Stimulated activated naive B cell treated with anti-CD40 and anti-IgM and Interleukin-4, amounts not matched to agents 10 μg/mL and 1 μg/mL and 100 μg/mL, for 72 hours (primary cell): ENCODE results near the gene FCRLA.

Experiments used
- ATAC-seq, 2 donors: fragments of 150-1000 bp; cut with Tn5 transposase; replicated peaks; 2 replicates each; pipeline ENCODE4 v1.10.0; 2021; ENCODE audit warnings: moderate library complexity in 1 of 2
- DNase-seq: peaks from one replicate; pipeline ENCODE4 v3.0.0; 2021
- H3K27ac Mint-ChIP-seq: one replicate; pipeline ENCODE4 v1.8.0; 2022; ENCODE audit warnings: mild to moderate bottlenecking, mixed read lengths
- H3K27me3 Mint-ChIP-seq, 2 donors: one replicate each; pipeline ENCODE4 v1.8.0; 2022; ENCODE audit warnings: mixed read lengths in 2 of 2
- H3K36me3 Mint-ChIP-seq, 2 donors: one replicate each; pipeline ENCODE4 v1.8.0; 2022; ENCODE audit warnings: mixed read lengths in 2 of 2, mild to moderate bottlenecking in 1 of 2
- H3K4me1 Mint-ChIP-seq, 2 donors: one replicate each; pipeline ENCODE4 v1.8.0; 2022; ENCODE audit warnings: mixed read lengths in 2 of 2, mild to moderate bottlenecking in 1 of 2
- H3K4me3 Mint-ChIP-seq, 2 donors: one replicate each; pipeline ENCODE4 v1.8.0; 2022; ENCODE audit warnings: mild to moderate bottlenecking in 2 of 2, mixed read lengths in 2 of 2, moderate library complexity in 1 of 2
- H3K9me3 Mint-ChIP-seq, 2 donors: one replicate each; pipeline ENCODE4 v1.8.0; 2022; ENCODE audit warnings: mixed read lengths in 2 of 2, mild to moderate bottlenecking in 1 of 2

The FCRLA gene

GRCh38 chr1:161731981-161732718 is 25.1 kb downstream of the FCRLA start:
- H3K4me3 Mint-ChIP-seq: no peak overlapping the region
- ATAC-seq: no peak
- no peak overlapping the region for H3K27ac Mint-ChIP-seq
- DNase-seq: no peak
- H3K36me3 Mint-ChIP-seq: no peaks in the 10 kb centered on the region
- H3K27me3 Mint-ChIP-seq: no peaks in the 10 kb centered on the region
- H3K9me3 Mint-ChIP-seq: no peaks in the 10 kb centered on the region
- H3K4me1 Mint-ChIP-seq: peaks cover 29 to 48% of the 10 kb centered on the region in 2 donors

- Mint-ChIP-seq H3K9me3 (no peaks in the 10 kb centered on the region), H3K4me3 (no peak overlapping the region), H3K4me1 (peaks cover 24 to 38% of the 10 kb centered on the region in 2 donors), H3K27ac (no peak overlapping the region), H3K27me3 (no peaks in the 10 kb centered on the region), H3K36me3 (no peaks in the 10 kb centered on the region)
- no peak for DNase-seq
- ATAC-seq: no peak
Measured at GRCh38 chr1:161733526-161733925, 26.5 kb downstream of the FCRLA start.

DNA sequence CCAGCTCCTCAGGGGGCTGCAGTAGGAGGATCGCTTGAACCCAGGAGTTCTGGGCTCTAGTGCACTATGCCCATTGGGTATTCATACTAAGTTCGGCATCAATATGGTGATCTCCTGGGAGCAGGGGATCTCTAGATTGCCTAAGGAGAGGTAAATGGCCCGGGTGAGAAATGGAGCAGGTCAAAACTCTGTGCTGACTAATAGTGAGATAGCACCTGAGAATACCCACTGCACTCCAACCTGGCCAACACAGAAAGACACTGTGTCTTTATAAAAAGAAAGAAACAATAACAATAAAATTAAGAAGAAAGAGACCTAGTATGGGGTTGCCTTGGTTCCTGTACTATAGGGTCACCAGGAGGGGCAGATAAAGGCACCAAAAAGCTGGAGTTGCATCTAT is 28.8 kb downstream of the FCRLA start:
- DNase-seq: no peak
- H3K4me3 Mint-ChIP-seq: no peak overlapping the region
- no peak overlapping the region for H3K27ac Mint-ChIP-seq
- H3K9me3 Mint-ChIP-seq: no peaks in the 10 kb centered on the region
- no peaks in the 10 kb centered on the region for H3K27me3 Mint-ChIP-seq
- ATAC-seq: no peak
- peaks cover 29 to 42% of the 10 kb centered on the region in 2 donors for H3K4me1 Mint-ChIP-seq
- H3K36me3 Mint-ChIP-seq: no peaks in the 10 kb centered on the region

GRCh38 chr1:161736335-161736969 is 29.4 kb downstream of the FCRLA start:
- H3K36me3 Mint-ChIP-seq: no peaks in the 10 kb centered on the region
- no peaks in the 10 kb centered on the region for H3K27me3 Mint-ChIP-seq
- DNase-seq (no peak), ATAC-seq (no peak)
- H3K4me3 Mint-ChIP-seq: no peak overlapping the region
- H3K4me1 Mint-ChIP-seq: peaks cover 34 to 48% of the 10 kb centered on the region in 2 donors
- no peaks in the 10 kb centered on the region for H3K9me3 Mint-ChIP-seq
- H3K27ac Mint-ChIP-seq: no peak overlapping the region

DNA sequence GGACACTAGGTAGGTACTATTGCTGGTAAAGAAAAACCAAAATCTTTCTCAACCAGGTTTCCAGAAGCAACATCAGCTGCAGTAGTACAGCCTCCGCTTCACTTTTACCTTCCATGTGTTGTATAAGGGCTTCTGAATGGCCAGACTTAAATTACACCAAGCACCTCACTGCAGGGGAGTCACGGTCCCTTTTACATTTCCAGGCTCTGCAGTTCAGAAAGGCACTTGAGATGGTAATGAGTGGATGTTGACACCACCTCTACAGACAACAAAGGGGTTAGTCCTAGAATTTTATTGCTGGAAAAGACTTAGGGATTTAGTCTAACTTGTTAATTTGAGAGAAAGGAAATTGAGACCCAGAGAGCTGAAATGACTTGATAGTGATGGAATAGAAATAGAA is 30.6 kb downstream of the FCRLA start:
- H3K4me1 Mint-ChIP-seq: peaks cover 35 to 51% of the 10 kb centered on the region in 2 donors
- H3K4me3 Mint-ChIP-seq: no peak overlapping the region
- no peaks in the 10 kb centered on the region for H3K36me3 Mint-ChIP-seq
- ATAC-seq (no peak), DNase-seq (no peak)
- no peaks in the 10 kb centered on the region for H3K27me3 Mint-ChIP-seq
- H3K27ac Mint-ChIP-seq: no peak overlapping the region
- H3K9me3 Mint-ChIP-seq: no peaks in the 10 kb centered on the region

GRCh38 chr1:161738627-161739287 is 31.7 kb downstream of the FCRLA start:
- no peaks in the 10 kb centered on the region for H3K36me3 Mint-ChIP-seq
- peak; percentile 64 for DNase-seq
- peak; percentile 68 to 73 for ATAC-seq
- no peaks in the 10 kb centered on the region for H3K9me3 Mint-ChIP-seq
- no peaks in the 10 kb centered on the region for H3K27me3 Mint-ChIP-seq
- peak overlapping the region; percentile 79 for H3K27ac Mint-ChIP-seq
- peak overlapping the region in 1 of 2 donors; percentile 65 for H3K4me3 Mint-ChIP-seq
- peaks cover 36 to 56% of the 10 kb centered on the region in 2 donors for H3K4me1 Mint-ChIP-seq

DNA sequence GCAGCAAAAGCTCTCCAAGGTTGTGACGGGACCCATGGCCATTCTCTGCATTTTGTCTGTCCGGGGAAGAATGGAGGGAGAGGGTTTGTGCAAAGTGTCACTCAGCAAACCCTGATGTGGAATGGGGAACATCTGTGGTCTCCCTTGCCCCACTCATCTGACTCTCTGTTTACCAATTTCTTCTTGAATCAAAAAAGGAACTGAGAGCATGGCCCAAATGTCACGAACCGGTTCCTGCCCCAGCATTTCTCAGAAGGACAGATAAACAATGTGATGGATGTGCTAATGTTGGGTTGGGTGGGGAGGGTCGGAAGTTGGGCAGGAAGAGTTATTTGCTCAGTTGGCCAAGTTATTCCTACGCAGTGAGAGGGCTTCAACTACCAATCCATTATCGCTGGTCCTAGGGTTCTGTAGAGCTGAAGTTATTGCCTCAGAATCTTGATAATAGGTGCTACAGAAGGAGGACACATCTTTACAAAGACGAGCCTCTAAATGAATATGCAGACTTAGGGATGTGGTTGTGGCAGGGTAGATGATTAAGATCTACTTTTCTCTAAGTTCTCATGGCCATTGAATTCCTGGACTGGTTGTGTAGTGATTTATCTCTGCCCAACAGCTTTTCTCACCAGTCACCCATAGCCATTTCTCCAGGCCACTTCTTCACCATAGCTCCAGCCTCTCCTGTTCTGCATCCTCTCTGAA is 33.0 kb downstream of the FCRLA start:
- peak; percentile 68 to 76 for ATAC-seq
- Mint-ChIP-seq H3K4me3 (peak overlapping the region in 1 of 2 donors; percentile 65), H3K27ac (peak overlapping the region; percentile 85)

GRCh38 chr1:161740921-161741320 is 33.9 kb downstream of the FCRLA start:
- H3K36me3 Mint-ChIP-seq: no peaks in the 10 kb centered on the region
- DNase-seq (no peak), ATAC-seq (peak in 1 of 2 donors; percentile 25)
- H3K4me1 Mint-ChIP-seq: peaks cover 41 to 67% of the 10 kb centered on the region in 2 donors
- no peak overlapping the region for H3K27ac Mint-ChIP-seq
- H3K9me3 Mint-ChIP-seq: no peaks in the 10 kb centered on the region
- peak overlapping the region in 1 of 2 donors; percentile 40 for H3K4me3 Mint-ChIP-seq
- H3K27me3 Mint-ChIP-seq: peaks cover 9 to 10% of the 10 kb centered on the region in 2 donors

More for the DNA sequence above, 33.0 kb downstream of the FCRLA start:
- no peaks in the 10 kb centered on the region for H3K9me3 Mint-ChIP-seq
- H3K4me1 Mint-ChIP-seq: peaks cover 42 to 68% of the 10 kb centered on the region in 2 donors
- peak; percentile 62 for DNase-seq
- H3K27me3 Mint-ChIP-seq: peaks cover 3% of the 10 kb centered on the region in 2 donors
- no peaks in the 10 kb centered on the region for H3K36me3 Mint-ChIP-seq

DNA sequence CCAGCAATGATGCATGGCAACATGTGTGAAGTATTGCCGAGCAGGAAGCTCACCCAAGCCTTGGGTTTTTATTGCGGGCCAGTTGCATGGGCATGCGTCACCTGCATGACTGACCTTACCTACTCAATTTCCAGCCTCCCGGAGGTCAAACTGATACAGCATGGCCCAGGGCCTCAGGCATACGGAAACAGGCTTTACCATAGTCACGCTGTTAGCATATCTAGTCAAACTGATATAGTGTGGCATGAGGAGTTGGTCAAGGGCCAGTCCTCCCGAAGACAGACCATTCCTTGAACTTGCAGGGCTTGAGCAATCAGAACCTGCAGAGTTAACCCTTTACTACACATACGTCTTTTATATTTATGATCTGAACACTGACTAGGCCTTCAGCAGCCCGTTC is 36.2 kb downstream of the FCRLA start:
- H3K4me3 Mint-ChIP-seq: no peak overlapping the region
- no peaks in the 10 kb centered on the region for H3K9me3 Mint-ChIP-seq
- DNase-seq: no peak
- ATAC-seq: no peak
- no peaks in the 10 kb centered on the region for H3K36me3 Mint-ChIP-seq
- peaks cover 40 to 67% of the 10 kb centered on the region in 2 donors for H3K4me1 Mint-ChIP-seq
- peaks cover 13 to 16% of the 10 kb centered on the region in 2 donors for H3K27me3 Mint-ChIP-seq
- H3K27ac Mint-ChIP-seq: no peak overlapping the region

DNA sequence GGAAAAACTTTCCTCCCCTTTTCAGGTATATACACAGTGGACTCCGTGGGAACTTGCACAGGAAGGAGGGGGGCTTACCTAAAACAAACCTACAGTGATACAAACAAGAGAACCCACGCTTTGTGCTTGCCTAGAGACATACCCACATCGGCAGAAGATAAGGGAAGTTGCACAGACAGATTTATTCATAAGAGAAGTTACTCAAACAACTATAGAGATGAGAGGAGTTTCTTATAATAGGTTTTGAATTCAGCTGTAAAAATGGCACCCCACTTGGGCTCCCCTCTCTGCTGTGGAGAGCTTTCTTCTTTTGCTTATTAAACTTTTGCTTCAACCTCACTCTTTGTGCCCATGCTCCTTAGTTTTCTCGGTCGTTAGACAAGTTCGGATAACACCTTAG is 40.8 kb downstream of the FCRLA start:
- DNase-seq (no peak), ATAC-seq (no peak)
- Mint-ChIP-seq H3K4me3 (no peak overlapping the region), H3K36me3 (peaks cover 4 to 7% of the 10 kb centered on the region in 2 donors), H3K4me1 (peaks cover 31 to 55% of the 10 kb centered on the region in 2 donors), H3K27ac (no peak overlapping the region), H3K9me3 (no peaks in the 10 kb centered on the region), H3K27me3 (peaks cover 13 to 16% of the 10 kb centered on the region in 2 donors)

DNA sequence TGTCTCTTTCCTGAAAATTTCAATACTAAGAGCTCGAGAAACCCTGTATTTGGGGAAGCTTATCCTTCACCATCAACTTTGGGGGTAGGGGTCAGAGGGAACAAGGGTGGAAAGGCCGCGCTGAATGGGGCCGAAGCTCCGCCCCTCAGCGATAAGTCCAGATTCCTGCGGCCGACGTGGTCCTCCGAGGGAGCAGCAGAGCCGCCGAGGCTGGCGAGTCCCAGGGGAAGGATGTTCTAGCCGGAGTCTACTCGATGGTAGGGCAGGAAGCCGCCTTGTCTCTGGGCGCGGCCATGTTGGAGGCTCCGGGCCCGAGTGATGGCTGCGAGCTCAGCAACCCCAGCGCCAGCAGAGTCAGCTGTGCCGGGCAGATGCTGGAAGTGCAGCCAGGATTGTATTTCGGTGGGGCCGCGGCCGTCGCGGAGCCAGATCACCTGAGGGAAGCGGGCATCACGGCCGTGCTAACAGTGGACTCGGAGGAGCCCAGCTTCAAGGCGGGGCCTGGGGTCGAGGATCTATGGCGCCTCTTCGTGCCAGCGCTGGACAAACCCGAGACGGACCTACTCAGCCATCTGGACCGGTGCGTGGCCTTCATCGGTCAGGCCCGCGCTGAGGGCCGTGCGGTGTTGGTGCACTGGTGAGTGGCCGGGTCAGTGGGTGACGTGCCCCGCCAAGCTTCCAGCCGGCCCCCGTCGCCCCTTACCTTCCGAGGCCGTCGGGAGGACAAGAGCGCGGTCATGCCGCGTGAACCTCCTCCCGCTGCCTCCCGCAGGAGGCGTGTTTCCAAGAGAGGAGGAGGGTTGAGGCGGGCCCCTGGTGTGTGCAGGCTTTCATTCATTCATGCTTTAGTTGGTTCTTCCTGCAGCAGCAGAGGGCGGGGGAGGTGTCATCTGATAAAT is 42.7 kb downstream of the FCRLA start, which contains the start of gene DUSP12:
TSS of gene DUSP12 (plus strand) at position 278 of the 899 bp plus-strand sequence. CDS start at position 294, 16 bp downstream.
- peaks cover 28 to 45% of the 10 kb centered on the region in 2 donors for H3K4me1 Mint-ChIP-seq
- H3K9me3 Mint-ChIP-seq: peaks cover 5 to 7% of the 10 kb centered on the region in 2 donors
- DNase-seq (peak; percentile 95), ATAC-seq (peak; percentile 96 to 97)
- H3K27me3 Mint-ChIP-seq: peaks cover 12 to 15% of the 10 kb centered on the region in 2 donors
- peak within 1 kb of the TSS; percentile 100 for H3K27ac Mint-ChIP-seq
- peaks cover 17 to 21% of the 10 kb centered on the region in 2 donors for H3K36me3 Mint-ChIP-seq
- H3K4me3 Mint-ChIP-seq: peak within 1 kb of the TSS; percentile 98 to 100

DNA sequence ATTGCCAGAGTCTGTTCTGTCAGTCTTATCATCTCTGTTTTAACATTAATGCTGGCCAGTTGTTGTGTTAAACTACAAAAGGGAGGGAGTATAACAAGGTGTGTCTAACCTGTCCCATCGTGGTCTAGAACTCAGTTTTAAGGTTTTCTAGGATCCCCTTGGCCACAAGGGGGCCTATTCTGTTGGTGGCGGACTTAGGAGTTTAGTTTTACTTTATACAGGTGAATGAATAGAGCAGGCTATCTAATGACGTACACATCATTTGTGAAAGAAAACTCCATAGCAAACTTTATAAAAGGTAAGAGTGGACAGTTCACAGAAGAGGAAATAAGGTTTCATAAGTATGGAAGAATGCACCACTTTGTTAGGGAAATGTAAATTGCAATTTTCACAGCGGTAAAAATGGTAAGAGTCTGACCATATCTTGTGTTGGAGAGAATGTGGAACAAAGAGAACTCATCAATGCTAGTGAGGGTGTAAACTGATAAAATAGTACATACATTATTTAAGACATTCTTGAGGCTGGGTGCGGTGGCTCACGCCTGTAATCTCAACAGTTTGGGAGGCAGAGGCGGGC is 56.6 kb downstream of the FCRLA start:
- Mint-ChIP-seq H3K9me3 (no peaks in the 10 kb centered on the region), H3K27me3 (no peaks in the 10 kb centered on the region), H3K36me3 (peaks cover 9 to 11% of the 10 kb centered on the region in 2 donors), H3K4me3 (peak overlapping the region; percentile 20 to 54), H3K27ac (peak overlapping the region; percentile 66), H3K4me1 (peaks cover 17 to 39% of the 10 kb centered on the region in 2 donors)
- ATAC-seq (no peak), DNase-seq (no peak)
